Fibroblast of the aortic adventitia (primary cell): ENCODE data around the gene RDH13. TPM values are rescaled to one million over a fixed set of nuclear protein-coding genes. Genes with fewer than 3 reads are reported as not detected.

ENCODE experiments used
- DNase-seq: peaks from one replicate; pipeline ENCODE4 v3.0.0-alpha.2; 2010; ENCODE audit warnings: low read depth
- H3K4me3 ChIP-seq: 2 replicates; pipeline ENCODE4 v1.5.1; 2011; ENCODE audit warnings: low read depth, mild to moderate bottlenecking, control low read depth, low read length, moderate library complexity
- CTCF ChIP-seq: IDR thresholded peaks from 2 replicates; pipeline ENCODE4 v1.5.1; 2011; ENCODE audit warnings: mild to moderate bottlenecking, low read length, control low read depth, inconsistent platforms; ENCODE audit not compliant: insufficient read depth
- total RNA-seq: library from RNA; depleted of rRNA; stranded (reverse); fragments of >200 nt; gene quantifications from 2 replicates; pipeline ENCODE4 v1.2.3, GENCODE V29; 2012; ENCODE audit warnings: low replicate concordance

The RDH13 gene
- total RNA-seq, 1 donor, result 9.1 TPM

- no peak for DNase-seq
- TF ChIP-seq CTCF, result no peak
Measured at GRCh38 chr19:55089342-55089944, 26.5 kb upstream of the RDH13 start.

GRCh38 chr19:55088543-55089341 lies 25.8 kb upstream of the RDH13 start:
- peak; percentile 62 for DNase-seq
- H3K4me3 ChIP-seq, result no peak overlapping the region
- peak; percentile 75 for TF ChIP-seq CTCF

More at GRCh38 chr19:55089342-55089944, 26.5 kb upstream of the RDH13 start:
- no peak overlapping the region for H3K4me3 ChIP-seq

- H3K4me3 ChIP-seq, result no peak overlapping the region
- DNase-seq, result no peak
- no peak for TF ChIP-seq CTCF
Measured at GRCh38 chr19:55088021-55088451, 25.1 kb upstream of the RDH13 start.

- DNase-seq, result no peak
- H3K4me3 ChIP-seq, result peak overlapping the region; percentile 63
- TF ChIP-seq CTCF, result no peak
Measured at GRCh38 chr19:55087542-55087901, 24.6 kb upstream of the RDH13 start.

GRCh38 chr19:55086730-55087541 lies 24.0 kb upstream of the RDH13 start:
- DNase-seq, result peak; percentile 87
- peak overlapping the region; percentile 63 for H3K4me3 ChIP-seq
- TF ChIP-seq CTCF, result no peak

- peak overlapping the region; percentile 63 for H3K4me3 ChIP-seq
- no peak for TF ChIP-seq CTCF
- no peak for DNase-seq
Measured at GRCh38 chr19:55085923-55086715, 23.2 kb upstream of the RDH13 start.
